ENCODE results near the gene SLC17A9. TPM values are rescaled to one million over a fixed set of nuclear protein-coding genes. Genes with fewer than 3 reads are reported as not detected.
"Not testable (repeated sequence)": the region's sequence is repeated elsewhere in the genome, so short reads cannot be mapped to it uniquely, and the experiment has no call there.

Gene SLC17A9
- total RNA-seq, 1 donor from 2014 or later, result 9.0 TPM

DNA sequence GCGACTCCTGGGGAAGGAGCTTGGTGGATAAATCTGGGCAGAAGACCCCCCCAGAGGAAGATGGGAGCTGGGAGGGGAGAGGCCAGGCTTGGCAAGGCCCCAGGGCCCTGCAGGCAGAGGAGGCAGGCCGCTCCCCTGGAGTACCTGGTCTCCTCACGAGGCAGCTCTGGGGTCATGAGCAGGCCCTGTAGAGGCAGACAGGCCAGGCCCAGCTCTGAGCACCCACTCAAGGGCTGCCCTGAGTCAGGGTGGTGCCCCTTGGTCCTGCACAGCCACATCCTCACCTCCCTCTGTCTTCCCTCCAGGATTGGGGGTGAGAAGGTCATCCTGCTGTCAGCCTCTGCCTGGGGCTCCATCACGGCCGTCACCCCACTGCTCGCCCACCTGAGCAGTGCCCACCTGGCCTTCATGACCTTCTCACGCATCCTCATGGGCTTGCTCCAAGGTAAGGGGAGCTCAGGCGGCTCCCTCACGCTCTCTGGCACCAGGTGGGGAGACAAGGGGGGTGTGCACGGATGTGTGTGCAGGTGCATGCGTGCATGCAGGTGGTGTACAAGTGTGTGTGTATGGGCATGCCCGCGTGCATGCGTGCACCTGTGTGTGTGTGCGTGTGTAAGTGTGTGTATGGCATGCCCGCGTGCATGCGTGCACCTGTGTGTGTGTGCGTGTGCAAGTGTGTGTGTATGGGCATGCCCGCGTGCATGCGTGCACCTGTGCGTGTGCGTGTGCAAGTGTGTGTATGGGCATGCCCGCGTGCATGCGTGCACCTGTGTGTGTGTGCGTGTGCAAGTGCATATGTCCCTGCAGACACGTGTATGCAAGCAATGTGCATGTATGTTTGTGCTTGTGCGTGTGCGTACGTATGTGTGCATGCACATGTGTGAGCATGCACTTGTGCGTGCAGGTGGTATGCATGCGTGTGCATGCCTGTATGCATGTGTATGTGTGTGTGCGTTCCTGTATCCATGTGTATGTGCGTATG is 4.9 kb downstream of the SLC17A9 start:
- no peak for DNase-seq

GRCh38 chr20:62958388-62959100 is 6.0 kb downstream of the SLC17A9 start:
- no peak for DNase-seq

GRCh38 chr20:62959101-62959971 is 6.8 kb downstream of the SLC17A9 start:
- DNase-seq, result no peak

- no peak for DNase-seq
Measured at GRCh38 chr20:62959998-62960436, 7.5 kb downstream of the SLC17A9 start.

GRCh38 chr20:62960446-62961309 is 8.2 kb downstream of the SLC17A9 start:
- not testable (repeated sequence) for DNase-seq

GRCh38 chr20:62961310-62961783 is 8.8 kb downstream of the SLC17A9 start:
- DNase-seq, result no peak

DNA sequence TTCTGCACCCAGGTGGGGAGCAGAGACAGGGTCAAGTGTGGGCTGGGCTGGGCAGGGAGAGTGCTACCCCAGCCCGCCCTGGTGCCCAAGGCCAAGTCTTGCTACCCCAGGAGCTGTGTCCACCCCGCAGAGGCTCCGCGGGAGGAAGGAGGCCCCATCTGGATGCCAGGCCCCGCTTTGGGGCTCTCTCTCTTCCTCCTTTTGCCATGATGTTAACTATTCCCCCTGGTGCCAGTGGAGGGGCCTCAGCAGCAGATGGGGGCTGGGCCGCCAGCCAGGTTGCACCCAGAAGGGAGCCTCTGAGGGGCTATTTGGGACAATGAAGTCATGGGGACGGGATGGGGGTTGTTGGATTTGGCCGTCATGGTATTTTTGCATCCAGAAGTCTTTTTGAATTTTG is 9.3 kb downstream of the SLC17A9 start:
- DNase-seq, result no peak

DNA sequence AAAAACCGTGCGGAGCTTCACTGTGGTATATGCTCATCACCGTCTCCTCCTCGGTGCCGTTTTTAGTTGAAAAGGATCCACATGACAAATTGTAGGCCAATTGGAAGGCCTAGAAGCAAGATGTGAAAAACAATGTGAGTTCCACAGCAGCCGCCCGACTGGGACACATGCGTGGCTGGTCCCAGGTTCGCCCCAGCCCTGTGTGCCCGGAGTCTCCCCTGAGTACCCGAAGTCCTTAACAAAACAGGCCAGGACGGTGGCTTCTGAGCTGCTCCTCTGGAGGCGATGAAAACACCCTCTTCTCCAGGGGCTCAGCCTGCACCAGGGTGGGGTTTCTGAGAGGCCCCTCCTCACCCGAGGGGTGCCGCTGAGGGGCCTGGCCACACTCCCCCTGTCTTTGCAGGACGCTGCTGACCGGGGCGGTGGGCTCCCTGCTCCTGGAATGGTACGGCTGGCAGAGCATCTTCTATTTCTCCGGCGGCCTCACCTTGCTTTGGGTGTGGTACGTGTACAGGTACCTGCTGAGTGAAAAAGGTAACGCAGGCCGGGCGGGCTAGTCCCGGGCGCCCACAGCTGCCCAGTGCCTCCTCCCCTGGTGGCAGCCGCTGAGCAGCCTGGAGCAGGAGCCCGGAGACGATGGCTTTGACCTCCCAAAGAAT is 9.8 kb downstream of the SLC17A9 start:
- DNase-seq, result no peak

GRCh38 chr20:62962891-62963613 is 10.5 kb downstream of the SLC17A9 start:
- DNase-seq, result no peak

DNA sequence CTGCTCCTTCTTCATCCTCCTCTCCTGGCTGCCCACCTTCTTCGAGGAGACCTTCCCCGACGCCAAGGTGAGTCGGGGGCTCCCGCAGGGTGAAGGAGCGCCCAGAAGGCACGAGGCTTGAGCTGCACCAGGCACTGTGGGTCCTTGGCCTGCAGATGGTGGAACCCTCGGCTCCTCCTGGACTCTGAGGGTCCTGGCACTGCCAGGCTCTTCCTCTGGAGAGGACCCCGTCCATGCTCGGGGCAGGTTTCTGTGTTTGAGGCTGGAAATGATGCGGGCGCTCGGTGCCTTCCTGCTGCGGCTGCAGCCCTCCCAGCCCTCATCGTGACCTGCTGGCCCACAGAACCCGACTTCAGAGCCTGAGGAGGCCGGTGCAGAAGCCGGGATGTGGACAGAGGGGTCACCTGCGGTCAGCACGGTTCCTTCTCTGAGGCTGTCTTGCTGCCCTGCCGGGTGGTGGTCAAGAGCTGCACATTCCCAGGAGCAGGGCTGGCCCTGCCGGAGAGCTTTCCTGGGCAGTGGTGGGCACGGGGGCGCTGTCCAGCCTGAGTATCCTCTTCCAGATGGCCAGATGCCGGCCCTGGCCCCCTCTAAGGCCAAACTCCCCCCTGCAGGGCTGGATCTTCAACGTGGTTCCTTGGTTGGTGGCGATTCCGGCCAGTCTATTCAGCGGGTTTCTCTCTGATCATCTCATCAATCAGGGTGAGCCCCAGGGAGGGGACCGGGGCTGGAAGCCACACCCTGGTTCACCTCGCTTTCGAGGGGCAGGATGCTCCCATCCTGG is 11.3 kb downstream of the SLC17A9 start:
- no peak for DNase-seq

- no peak for DNase-seq
Measured at GRCh38 chr20:62964700-62965099, 12.2 kb downstream of the SLC17A9 start.

DNA sequence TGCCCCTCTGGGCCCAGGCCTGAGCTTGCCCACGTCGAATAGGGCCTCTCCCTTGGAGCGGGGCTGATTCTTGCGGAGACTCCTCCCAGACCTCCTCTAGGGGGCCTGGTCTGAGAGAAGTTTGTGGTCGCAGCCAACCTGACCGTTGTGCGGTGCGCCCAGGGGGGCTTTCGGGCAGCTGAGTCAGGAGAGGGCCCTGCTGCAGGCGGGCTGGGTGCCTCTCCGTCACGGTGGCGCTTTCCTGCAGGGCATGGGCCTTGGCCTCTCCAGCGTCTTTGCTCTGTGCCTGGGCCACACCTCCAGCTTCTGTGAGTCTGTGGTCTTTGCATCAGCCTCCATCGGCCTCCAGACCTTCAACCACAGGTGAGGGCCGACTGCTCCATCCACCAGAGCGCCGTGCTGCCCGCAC is 12.9 kb downstream of the SLC17A9 start:
- DNase-seq, result no peak

DNA sequence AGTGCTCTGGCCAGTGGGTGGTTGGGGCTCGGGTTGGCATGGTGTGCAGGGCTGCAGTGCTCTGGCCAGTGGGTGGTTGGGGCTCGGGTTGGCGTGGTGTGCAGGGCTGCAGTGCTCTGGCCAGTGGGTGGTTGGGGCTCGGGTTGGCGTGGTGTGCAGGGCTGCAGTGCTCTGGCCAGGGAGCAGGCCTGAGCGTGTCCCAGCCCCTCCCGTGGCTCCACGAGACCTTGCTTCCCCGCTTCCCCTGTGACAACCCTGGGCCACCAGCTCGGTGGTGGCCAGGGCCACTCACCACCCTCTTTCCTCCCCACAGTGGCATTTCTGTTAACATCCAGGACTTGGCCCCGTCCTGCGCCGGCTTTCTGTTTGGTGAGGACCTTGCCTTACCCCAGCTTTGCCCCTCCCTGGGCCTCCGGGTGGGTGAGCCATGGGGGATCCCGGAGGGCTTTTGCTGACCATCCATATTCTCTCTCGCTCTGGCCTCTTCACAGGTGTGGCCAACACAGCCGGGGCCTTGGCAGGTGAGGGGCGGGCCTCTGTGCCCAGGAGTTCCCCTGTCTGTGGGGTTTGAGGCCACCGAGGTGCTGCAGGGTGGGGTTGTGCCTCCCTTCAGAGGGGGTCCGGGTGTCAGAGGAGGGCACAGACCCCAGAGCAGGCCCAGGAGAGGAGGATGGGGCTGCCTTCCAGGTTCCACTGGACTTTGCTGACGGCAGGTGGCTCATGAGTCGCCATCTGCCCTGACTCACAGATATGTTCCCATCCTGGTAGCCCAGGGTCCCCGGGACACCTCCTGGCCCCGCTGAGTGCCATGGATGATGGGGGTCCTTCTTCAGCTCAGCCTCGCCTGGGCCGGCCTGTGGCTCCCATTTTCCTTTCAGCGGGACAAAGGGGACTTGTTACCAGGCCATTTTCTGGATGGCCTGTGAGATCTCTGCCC is 14.0 kb downstream of the SLC17A9 start:
- no peak for DNase-seq

DNA sequence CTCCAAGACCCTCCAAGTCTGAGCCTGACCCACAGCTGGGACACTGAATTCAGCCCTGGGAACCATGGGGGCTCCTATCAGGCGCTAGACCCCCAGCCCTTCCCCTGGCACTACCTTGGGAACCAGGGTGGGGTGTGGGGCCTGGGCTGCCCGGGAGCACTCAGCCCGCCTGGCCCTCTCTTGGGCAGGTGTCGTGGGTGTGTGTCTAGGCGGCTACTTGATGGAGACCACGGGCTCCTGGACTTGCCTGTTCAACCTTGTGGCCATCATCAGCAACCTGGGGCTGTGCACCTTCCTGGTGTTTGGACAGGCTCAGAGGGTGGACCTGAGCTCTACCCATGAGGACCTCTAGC is 14.6 kb downstream of the SLC17A9 start:
- DNase-seq, result no peak

- DNase-seq, result no peak
Measured at GRCh38 chr20:62967628-62968351, 15.3 kb downstream of the SLC17A9 start.

- no peak for DNase-seq
Measured at GRCh38 chr20:62968378-62969178, 16.1 kb downstream of the SLC17A9 start.

Measured in dermis blood vessel endothelial cell (primary cell).